ENCODE measurements around the gene PCK2. TPM values are rescaled to one million over a fixed set of nuclear protein-coding genes. Genes with fewer than 3 reads are reported as not detected.
A peak's percentile ranks its signal among the peaks of the same experiment; 100 is the strongest.

PCK2 gene
- total and polyA plus RNA-seq, 2 of the 8 experiments (the other 6 are each of a cell fraction or from before 2014, with no cell fraction given), result 81.9 to 115 TPM

- FAIRE-seq, result no peak
- peak overlapping the region; percentile 83 for H4K91ac ChIP-seq (replicated peaks; ENCODE audit: insufficient read length, low read length)
- TF ChIP-seq CEBPB (IDR thresholded peaks at IDR 0.05; ENCODE audit: low read depth, low read length) (0 out of 2 replicates have a peak, but pooled peaks have one; percentile 4), POU5F1 (IDR thresholded peaks at IDR 0.05; ENCODE audit: low read depth, low read length) (no peak), USF2 (IDR thresholded peaks at IDR 0.05; ENCODE audit: low read length) (no peak), RBBP5 (IDR thresholded peaks at IDR 0.05; ENCODE audit: borderline replicate concordance, low read depth, low read length) (peak; percentile 73; the same call in 1 of the 2 replicates), YY1 (IDR thresholded peaks at IDR 0.05; ENCODE audit: low read depth, low read length) (no peak), TBP (IDR thresholded peaks at IDR 0.05; ENCODE audit: low read depth, low read length) (peak; percentile 13), TEAD4 (IDR thresholded peaks at IDR 0.05; ENCODE audit: low read depth, low read length) (no peak), HDAC2 (IDR thresholded peaks at IDR 0.05; ENCODE audit: borderline replicate concordance in 1 of 2, low read depth in 2 of 2, low read length in 2 of 2) (peak in 1 of 2 experiments; percentile 8; a peak in 2 of 4 replicates), JUND (IDR thresholded peaks at IDR 0.05; ENCODE audit: low read length) (no peak)
Observed at GRCh38 chr14:24113801-24114531, 19.9 kb downstream of the PCK2 start.

More at GRCh38 chr14:24113801-24114531, 19.9 kb downstream of the PCK2 start:
- peak overlapping the region; percentile 89 for H2AFZ ChIP-seq (ENCODE audit: low read length)
- no peak overlapping the region for H2BK120ac ChIP-seq (replicated peaks; ENCODE audit: low read depth, low read length)
- H3K23ac ChIP-seq (ENCODE audit: insufficient read length), result no peak overlapping the region
- H2AK5ac ChIP-seq (ENCODE audit: low read depth, low read length), result no peak overlapping the region
- no peak overlapping the region; the same call in 1 of the 2 replicates for H2BK20ac ChIP-seq (ENCODE audit: low read length)
- H2BK5ac ChIP-seq (ENCODE audit: low read depth, low read length), result peak overlapping the region; percentile 100
- no peaks in the 10 kb centered on the region for H3K9me3 ChIP-seq (ENCODE audit: insufficient read depth in 2 of 2, low read depth in 1 of 2, low read length in 1 of 2)
- CTCF ChIA-PET (ENCODE audit: partially characterized antibody), result interaction anchor here (0.6 to 2.7 kb wide), 17 partner anchors 13 to 322 kb away, joined by 3 to 20 read pairs (median 4); partner anchors contain the start of genes EMC9, IRF9, PCK2 and PSME2
- H3K23me2 ChIP-seq (ENCODE audit: low read depth, low read length), result peaks cover 7% of the 10 kb centered on the region
- H3K14ac ChIP-seq (ENCODE audit: insufficient read length), result peak overlapping the region; percentile 8
- peak overlapping the region; percentile 12 for H3K56ac ChIP-seq (replicated peaks; ENCODE audit: insufficient read length, low read depth, low read length)
- peaks cover 9 to 18% (median 14%) of the 10 kb centered on the region in 4 experiments for H3K36me3 ChIP-seq (ENCODE audit: control insufficient read depth in 2 of 4, insufficient read depth in 4 of 4, low read length in 3 of 4)
- H3K4me1 ChIP-seq (replicated peaks in 1 of 4; ENCODE audit: control insufficient read depth in 3 of 4, insufficient read depth in 4 of 4, low read length in 3 of 4), result peaks cover 0 to 4% (median 2%) of the 10 kb centered on the region in 4 experiments; a peak in 5 of 7 replicates
- H3K27me3 ChIP-seq (replicated peaks in 1 of 4; ENCODE audit: control insufficient read depth in 3 of 4, extremely low read depth in 1 of 4, insufficient read depth in 3 of 4, low read length in 3 of 4), result no peaks in the 10 kb centered on the region
- H3K18ac ChIP-seq (ENCODE audit: extremely low read depth, low read length), result peak overlapping the region; percentile 90
- peak overlapping the region; percentile 93 for H4K8ac ChIP-seq (ENCODE audit: extremely low read depth, insufficient read depth, low read length)
- peaks cover 0 to 10% of the 10 kb centered on the region in 2 experiments; a peak in 2 of 4 replicates for H3K79me2 ChIP-seq (ENCODE audit: control insufficient read depth in 1 of 2, insufficient read depth in 2 of 2, low read length in 2 of 2)
- peaks cover 5% of the 10 kb centered on the region; the same call in 1 of the 2 replicates for H3K79me1 ChIP-seq (ENCODE audit: low read depth, low read length)
- 4% methylated on average over 38 of the region's 42 CpGs; no CpG with 5 or more reads in 1 of the 2 experiments for WGBS, 2 experiments (ENCODE audit: extremely low coverage in 1 of 2, insufficient coverage in 1 of 2, insufficient read length in 1 of 2, insufficient replicate concordance in 2 of 2, low coverage in 1 of 2, low lambda C conversion rate in 2 of 2, missing lambda C conversion rate in 1 of 2)
- H2BK12ac ChIP-seq (ENCODE audit: low read depth, low read length), result peak overlapping the region; percentile 80; the same call in 1 of the 2 replicates
- DNase-seq (ENCODE audit: low read depth in 1 of 2, low spot score in 2 of 2), result peak; percentile 54 to 81
- H3K4me3 ChIP-seq (ENCODE audit: extremely low read depth in 1 of 4, insufficient read depth in 2 of 4, low read depth in 3 of 4, low read length in 4 of 4), result peak overlapping the region; percentile 68 to 89 (median 76)
- peak overlapping the region; percentile 65 for H3K4ac ChIP-seq (replicated peaks; ENCODE audit: insufficient read length, low read depth, low read length)
- H3K27ac ChIP-seq (ENCODE audit: low read depth, low read length), result peak overlapping the region; percentile 54; the same call in 1 of the 2 replicates
- H3K4me2 ChIP-seq (ENCODE audit: insufficient read depth in 1 of 2, low read depth in 2 of 2, low read length in 2 of 2), result peak overlapping the region; percentile 85 to 91
- H3K9ac ChIP-seq (replicated peaks in 1 of 4; ENCODE audit: extremely low read depth in 1 of 4, low read depth in 3 of 4, low read length in 3 of 4), result peak overlapping the region in 3 of 4 experiments; percentile 49 to 72 (median 71); a peak in 5 of 7 replicates
- peak overlapping the region; percentile 82 for H4K5ac ChIP-seq (ENCODE audit: insufficient read length, low read depth, low read length)
- no peak overlapping the region; the same call in 1 of the 2 replicates for H2BK15ac ChIP-seq (ENCODE audit: low read length)
- H4K20me1 ChIP-seq (replicated peaks in 1 of 2; ENCODE audit: control insufficient read depth in 1 of 2, insufficient read depth in 2 of 2, low read length in 2 of 2), result no peaks in the 10 kb centered on the region
- POLR2A ChIA-PET (ENCODE audit: partially characterized antibody), result interaction anchor here (1.0 to 7.1 kb wide), 22 partner anchors 10 to 533 kb away, joined by 3 to 125 read pairs (median 5); partner anchors contain the start of genes CARMIL3, DHRS4L2, EMC9 and FITM1

Measured in H1 (cell line).